NCI-H446 (cell line): ENCODE results near the gene CCND3.

Experiments used
- DNase-seq, 2 experiments: peaks; one replicate each; lab custom pipeline; 2025; lab: John Stamatoyannopoulos, UW

The CCND3 gene

DNA sequence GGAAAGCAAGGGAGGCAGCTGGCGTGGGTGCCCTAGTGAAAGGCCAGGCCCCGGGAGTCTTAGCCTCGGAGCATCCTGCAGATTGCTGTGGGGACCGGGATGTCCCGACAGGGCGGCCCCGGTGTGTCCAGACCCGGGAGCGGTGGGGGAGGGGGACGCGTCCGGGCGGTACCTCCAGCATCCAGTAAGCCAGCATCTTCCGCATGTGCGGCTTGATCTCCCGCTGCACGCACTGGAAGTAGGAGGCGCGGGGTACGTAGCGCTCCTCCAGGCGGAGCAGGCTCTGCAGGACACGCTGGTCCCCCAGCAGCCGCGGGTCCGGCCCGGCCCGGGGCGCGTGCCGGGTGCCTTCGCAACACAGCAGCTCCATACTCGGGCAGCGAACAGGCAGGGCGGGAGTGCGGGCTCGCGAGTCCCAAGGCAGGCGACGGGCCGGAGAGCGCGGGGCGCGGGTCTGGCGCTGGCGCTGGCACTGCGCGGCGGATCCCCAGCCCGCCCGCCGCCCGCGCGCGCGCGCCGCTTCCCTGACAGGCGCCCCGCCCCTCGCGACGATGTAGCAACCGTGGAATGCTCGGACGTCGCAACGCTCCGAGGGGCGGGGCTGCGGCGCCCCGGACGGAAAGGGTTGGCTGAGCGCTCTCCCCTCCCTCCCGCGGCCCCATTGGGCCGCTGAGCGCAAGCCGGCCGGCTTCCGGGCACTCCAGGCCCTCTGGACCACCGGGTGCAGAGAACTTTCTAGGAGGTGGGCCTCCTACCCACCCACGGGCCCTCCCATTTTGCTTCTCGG is at the start of gene CCND3:
CCND3 (minus strand) TSS at position 529 of the 787 bp plus-strand sequence; CDS start at position 370, 159 bp downstream.
- peak; percentile 62 to 94 for DNase-seq

DNA sequence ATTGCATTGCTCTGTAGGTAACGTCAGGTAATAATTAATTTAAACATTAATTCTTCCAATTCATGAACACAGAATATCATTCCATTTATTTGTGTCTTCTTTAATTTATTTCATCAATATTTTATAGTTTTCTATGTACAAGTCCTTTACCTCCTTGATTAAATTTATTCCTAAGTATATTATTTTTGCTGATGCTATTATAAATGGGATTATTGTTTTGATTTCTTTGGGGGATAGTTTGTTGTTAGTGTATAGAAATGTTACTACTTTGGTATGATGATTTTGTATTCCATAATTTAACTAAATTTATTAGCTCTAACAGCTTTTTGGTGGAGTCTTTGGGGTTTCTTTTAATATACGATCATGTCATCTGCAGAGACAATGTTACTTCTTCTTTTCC is 44.7 kb upstream of the CCND3 start:
- DNase-seq = no peak

- DNase-seq = no peak
Observed at GRCh38 chr6:41984623-41985022, 43.0 kb upstream of the CCND3 start.

- DNase-seq = no peak
Observed at GRCh38 chr6:41976794-41977484, 35.3 kb upstream of the CCND3 start.

GRCh38 chr6:41975276-41975675 is 33.7 kb upstream of the CCND3 start:
- DNase-seq = no peak

DNA sequence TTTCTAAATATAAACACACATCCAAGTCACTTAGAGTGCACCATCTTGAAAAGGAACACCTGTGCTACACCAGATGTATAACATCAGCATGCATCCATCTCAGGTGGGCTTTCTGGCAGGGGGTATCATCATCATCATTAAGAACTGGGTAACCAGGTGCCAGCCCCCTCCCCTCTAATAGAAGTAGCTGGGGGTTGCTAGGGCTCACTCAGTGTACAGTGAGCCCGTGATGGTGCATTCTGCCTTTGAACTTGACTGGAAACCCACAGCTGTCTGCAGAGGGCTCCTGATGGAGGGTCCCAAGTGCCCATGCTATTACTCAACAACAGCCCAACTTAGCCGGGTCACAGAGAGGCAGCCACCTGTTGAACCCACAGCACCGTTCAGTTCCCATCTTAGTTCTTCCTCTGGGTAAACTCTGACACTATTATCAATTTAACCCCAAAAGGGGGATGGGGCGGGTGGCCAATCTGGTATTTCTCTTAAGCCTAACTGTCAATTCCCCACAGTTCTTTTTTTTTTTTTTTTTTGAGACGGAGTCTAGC is 32.7 kb upstream of the CCND3 start:
- no peak for DNase-seq

DNA sequence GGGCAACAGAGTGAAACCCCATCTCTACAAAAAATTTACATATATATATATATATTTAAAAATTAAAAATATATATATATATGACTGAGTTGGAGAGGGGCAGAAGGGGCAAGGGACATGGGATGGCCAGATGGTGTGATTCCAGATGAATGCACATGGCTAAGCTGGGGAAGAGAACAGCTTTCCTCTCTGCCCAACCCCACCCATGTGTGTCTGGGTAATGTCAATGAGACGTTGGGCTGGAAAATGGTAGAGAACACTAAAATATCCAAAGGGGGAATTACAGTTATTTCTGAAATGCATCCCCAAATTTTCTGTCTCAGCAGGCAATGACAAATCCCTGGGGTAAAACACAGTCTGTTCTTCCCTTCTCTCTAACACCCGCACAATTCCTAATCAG is 31.2 kb upstream of the CCND3 start:
- peak in 1 of 2 experiments; percentile 11 for DNase-seq

DNA sequence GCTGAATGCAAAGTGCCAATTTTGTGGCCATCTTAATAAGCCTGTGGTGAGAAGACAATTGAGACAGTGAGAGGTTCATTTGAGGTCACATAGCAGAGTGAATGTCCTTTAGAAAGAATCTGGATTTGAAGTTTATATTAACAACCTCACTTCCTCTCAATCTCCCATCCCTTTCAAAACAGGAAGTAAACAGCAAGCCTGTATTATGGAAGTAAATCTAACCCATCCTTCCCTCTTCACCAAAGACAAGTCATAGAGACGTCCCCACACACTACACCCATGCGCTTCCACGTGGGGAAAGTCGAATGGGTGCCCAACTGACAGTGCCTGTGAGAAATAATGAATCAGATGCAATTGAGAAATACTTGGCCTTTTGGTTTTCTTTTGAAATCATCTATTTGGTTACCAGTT is 28.8 kb upstream of the CCND3 start:
- DNase-seq = no peak

DNA sequence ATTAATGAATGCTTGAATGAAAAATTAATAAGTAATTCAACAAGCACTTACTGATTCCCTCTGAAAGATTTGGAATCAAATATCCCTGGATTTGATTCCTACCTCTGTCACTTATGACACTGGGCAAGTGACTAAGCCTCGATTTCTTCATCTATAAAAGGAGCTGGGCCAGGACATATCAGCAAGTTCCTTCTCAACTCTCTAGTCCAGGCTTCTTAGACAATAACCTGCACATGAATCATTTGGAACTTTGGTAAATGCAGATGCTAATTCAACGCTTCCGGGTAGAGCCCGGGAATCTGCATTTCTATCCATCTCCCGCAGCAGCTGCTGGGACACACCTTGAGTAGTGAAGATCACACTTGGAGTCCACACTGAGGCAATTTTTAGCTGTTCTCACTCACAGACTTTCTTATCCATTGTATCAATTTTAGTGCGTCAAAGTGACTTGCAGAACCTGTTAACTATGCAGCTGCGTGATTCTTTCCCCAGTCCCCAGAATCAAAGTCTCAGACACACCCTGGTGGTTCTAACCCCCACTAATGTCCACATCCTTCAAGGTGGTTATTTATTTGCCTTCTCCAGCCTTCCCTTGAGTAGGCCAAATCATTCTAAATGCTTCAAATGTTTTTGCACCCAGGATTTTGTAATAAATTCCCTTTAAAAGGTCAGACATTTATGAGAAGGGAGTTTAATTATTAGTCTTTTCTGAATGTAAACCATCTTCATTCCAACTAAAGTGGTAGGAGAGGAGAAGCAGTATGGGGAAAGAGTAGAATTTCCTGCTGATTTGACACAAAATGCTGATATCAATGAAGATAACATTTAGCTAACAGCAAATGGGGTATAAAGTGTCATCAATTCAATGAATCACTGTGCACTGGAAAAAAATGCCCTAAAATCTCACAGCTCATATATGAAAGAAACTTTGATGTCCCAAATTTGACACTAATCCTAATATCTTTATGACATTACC is 26.0 kb upstream of the CCND3 start:
- DNase-seq = no peak

- no peak for DNase-seq
Observed at GRCh38 chr6:41966961-41967311, 25.3 kb upstream of the CCND3 start.

DNA sequence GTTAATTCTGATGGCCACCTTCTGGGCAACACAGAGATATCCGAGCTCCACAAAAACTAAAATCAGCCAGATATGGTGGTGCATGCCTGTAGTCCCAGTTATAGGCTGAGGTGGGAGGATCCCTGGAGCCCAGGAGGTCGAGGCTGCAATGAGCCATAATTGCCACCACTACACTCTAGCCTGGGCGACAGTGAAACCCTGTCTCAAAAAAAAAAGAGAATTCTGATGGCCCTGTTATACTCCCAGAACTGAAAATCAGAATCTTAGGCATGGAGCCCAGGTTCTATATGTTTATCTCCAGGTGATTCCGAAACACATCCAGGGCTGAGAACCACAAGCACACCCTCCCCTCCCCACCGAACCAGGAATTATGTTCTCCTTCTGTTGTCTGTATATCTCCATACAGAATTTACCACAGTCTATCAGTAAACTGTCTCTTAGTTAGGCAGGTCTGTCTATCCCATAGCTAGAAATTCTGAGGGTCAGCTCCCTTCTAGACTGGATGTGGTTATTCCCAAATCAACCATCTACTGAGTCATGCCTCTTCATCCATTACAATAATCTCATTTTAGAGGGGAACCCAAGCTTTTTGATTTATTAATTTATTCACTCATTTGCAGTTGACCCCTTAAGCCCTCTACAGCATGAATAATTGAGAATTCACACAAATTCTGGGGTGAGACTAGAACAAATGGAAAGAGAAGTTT is 24.8 kb upstream of the CCND3 start:
- no peak for DNase-seq

GRCh38 chr6:41965429-41966213 is 24.0 kb upstream of the CCND3 start:
- DNase-seq = no peak

GRCh38 chr6:41964201-41964887 is 22.7 kb upstream of the CCND3 start:
- no peak for DNase-seq

GRCh38 chr6:41963371-41963770 is 21.8 kb upstream of the CCND3 start:
- DNase-seq = no peak

DNA sequence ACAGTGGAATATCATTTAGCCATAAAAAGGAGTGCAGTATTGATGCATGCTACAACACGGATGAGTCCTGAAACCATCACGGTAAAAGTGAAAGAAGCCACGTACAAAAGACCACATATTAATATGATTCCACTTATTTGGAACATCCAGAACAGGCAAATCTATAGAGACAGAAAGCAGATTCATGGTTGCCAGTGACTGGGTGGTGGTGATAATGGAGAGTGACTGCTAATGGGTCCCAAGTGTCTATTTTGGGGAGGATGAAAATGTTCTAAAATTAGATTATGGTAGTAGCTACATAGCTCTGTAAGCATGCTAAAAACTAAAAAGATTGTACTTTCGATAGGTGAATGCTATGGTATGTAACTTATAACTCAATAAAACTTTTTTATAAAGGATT is 18.4 kb upstream of the CCND3 start:
- DNase-seq = no peak

GRCh38 chr6:41958022-41958856 is 16.6 kb upstream of the CCND3 start:
- no peak for DNase-seq

GRCh38 chr6:41957117-41957516 is 15.5 kb upstream of the CCND3 start:
- DNase-seq = no peak

DNA sequence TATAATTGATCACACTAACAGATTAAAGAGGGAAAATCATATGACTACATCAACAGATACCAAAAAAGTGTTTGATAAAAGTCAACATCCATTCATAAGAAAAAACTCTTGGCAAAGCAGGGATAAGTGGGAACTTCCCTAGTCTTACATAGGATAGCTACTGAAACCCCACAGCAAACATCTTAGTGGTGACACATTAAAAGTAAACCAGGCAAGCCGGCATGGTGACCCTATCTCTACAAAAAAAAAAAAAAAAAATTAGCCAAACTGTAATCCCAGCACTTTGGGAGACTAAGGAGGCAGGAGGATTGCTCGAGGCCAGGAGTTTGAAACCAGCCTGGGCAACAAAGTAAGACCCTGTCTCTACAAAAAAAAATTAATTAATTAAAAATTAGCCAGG is 13.8 kb upstream of the CCND3 start:
- DNase-seq = no peak

- no peak for DNase-seq
Observed at GRCh38 chr6:41954668-41955067, 13.1 kb upstream of the CCND3 start.
